RPMI7951 (cell line): ENCODE data around the gene RIPK3. TPM values are rescaled to one million over a fixed set of nuclear protein-coding genes. Genes with fewer than 3 reads are reported as not detected.

Source experiments
- DNase-seq: peaks from one replicate; pipeline ENCODE4 v3.0.0-alpha.2; 2012; ENCODE audit warnings: low read depth
- total RNA-seq: library from RNA; depleted of rRNA; stranded (reverse); fragments of >200 nt; shearing (Covaris generic); gene quantifications from 2 replicates; pipeline ENCODE4 v1.2.3, GENCODE V29; 2014

RIPK3 gene
- total RNA-seq, 1 experiment from 2014 or later = 0.60 TPM

- no peak for DNase-seq
These were observed 7.3 kb upstream of the RIPK3 start for GRCh38 chr14:24347134-24347533.

- no peak for DNase-seq
These were observed 4.2 kb upstream of the RIPK3 start for GRCh38 chr14:24343795-24344660.

- DNase-seq = no peak
These were observed 3.1 kb upstream of the RIPK3 start for GRCh38 chr14:24342889-24343288.

- no peak for DNase-seq
These were observed 815 bp upstream of the RIPK3 start for GRCh38 chr14:24340606-24341005.

DNA sequence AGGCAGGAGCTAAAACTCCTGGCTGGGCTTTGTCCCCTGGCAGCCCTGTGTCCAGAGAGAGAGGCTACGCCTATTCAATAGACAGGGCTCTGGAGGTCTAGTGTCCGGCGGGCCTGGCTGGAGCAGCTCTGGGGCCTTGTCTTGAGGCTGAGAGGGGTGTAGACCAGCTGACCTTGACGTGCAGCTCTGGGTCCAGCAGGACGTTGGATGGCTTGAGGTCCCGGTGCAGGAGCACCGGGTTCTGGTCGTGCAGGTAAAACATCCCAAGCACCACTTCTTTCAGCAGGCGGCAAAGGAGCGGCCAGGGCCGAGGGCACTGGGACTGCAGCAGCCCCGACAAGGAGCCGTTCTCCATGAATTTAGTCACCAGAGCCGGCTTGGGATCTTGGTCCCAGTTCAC, 948 bp downstream of the RIPK3 start:
- no peak for DNase-seq

DNA sequence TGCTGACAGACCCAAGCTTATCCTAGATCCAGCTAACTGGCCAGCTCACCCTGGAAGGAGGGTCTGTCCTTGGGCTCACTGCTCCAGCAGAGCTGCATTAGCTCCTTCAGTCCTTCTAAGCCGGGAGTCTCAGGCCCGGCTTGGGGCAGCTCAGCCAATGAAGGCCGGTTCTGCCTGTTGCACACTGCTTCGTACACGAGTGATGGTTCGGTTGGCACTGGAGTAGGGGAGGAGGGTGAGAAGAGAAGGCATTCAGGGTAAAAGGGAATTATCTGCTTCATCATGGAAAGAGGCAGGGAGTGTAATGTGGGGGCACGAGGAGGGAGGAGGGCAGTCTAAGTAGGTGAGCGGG, 2.0 kb downstream of the RIPK3 start:
- no peak for DNase-seq

- no peak for DNase-seq
These were observed 2.5 kb downstream of the RIPK3 start for GRCh38 chr14:24337144-24337823.

- no peak for DNase-seq
These were observed 4.2 kb downstream of the RIPK3 start for GRCh38 chr14:24335461-24336171.

DNA sequence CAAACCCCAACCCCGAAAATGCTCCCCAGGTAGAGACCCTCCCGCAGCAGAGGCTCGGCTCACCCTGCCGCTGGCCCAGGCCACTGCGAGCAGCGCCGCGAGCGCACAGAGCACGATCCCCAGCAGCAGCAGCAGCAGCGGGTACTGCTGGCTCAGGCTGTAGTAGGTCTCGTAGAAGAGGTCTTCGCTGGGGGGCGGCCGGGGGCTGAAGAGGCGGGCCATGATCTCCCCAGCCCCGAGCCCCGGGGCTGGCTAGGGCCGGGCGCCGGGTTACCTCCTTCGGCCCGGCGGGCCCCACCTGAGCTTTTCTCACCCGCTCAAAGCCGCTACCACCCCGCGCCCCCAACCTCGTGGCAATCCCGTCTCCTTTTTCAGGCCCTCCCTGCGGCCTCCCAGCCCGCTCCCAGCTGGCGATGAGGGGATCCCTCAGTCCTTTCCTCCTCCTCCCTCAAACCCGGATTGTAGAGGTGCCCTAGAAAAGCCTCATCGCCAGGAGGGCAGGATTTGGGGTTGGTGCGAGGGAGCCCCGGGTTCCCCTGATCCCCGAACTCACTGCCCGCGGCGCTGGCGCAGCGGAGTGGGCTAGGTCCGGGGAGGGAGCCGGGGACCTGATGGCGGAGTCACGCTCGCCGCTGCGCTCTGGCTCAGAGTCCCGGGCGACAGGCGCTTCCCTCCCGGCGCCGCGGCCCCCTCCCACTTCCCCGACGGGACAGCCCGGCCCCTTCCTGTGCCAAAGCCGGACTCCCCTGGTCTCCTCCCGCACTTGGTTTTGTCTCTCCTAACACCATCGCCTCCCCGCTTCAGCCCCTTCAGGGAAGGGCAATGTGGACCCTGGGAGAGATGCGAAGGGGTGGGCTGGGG, 5.1 kb downstream of the RIPK3 start, which contains the start of gene ADCY4:
ADCY4 (minus strand) TSS at position 641 of the 861 bp plus-strand sequence; CDS start at position 222, 419 bp downstream.
- DNase-seq = no peak

DNA sequence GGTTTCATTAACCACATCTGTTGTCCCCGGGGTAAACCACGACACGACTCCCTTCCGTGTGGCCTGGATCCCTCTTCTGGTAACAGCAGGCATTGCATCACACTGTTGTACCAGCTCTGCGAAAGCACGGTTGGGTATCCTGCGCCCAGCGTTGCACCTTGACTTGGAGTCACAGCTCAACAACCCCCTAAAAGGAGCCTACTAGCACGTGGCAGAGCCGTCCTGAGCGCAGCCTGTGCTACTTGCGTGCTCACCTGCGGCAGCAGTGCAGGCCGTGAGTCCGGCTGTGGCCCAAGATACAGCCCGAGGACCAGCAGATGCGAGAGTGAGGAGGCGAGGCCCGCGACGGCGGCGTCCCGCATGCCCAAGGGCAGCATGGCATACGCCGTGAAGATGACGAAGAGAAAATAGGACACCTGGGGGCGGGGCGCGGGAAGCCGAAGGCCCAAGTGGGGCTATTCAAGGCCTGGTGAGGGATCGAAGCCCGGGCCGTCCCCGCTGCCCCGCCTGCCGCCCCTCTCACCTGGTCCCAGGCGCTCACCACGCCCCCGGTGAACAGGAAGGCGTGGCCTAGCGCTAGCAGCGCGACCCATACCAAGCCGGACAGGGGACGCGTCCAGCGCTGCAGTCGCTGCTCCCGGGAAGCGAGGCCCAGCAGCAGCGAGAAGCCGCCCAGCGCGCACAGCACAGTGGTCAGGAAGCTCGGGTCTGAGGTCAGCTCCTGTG, 7.4 kb downstream of the RIPK3 start:
- peak; percentile 68 for DNase-seq

- no peak for DNase-seq
These were observed 8.0 kb downstream of the RIPK3 start for GRCh38 chr14:24331731-24332267.

GRCh38 chr14:24330973-24331674, 8.7 kb downstream of the RIPK3 start:
- DNase-seq = no peak

DNA sequence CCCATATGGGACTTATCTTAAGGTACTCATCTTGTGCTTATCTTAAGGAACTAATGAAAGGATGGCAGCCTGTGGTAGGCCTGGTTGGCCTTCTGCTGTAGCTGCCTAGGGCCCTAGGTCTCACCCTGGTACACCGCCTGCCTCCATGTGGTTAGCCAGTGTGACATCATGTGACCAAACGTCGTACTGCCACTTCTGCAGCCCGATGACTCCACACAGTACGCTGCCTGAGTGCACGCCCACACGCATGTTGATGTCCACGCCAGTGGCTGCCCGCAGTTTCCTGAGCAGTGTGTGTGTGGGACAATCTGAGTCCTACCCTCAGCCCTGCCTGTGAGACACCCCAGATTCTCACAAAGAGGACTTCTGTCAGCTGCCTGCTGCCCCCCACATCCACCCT, 10.1 kb downstream of the RIPK3 start:
- DNase-seq = no peak

DNA sequence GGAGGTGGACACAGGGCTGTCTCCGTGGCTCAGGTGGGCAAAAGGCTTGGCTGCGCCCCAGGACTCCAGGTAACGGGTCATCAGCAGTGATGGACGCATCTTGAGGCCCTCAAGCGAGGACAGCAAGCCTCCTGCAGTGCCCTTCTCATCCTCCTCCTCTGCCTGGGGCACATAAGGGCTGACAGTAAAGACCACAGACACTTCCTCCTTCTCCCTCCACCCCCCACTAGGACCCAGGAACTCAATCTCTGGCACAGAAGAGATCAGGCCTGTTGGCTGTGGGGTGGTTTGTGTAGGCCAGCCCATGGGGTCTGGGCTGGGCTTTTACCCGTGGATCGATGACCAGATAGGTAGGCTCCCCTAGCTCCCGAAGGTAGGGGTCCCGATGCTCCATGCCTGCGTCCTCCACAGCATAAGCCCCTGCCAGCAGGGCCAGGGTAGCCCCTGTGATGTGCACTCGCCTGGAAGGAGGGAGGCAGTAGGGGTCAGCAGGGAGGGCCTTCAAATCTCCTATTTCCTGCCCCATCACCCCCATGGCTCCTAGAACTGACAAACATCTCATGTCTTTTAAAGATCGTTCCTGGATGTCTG, 10.6 kb downstream of the RIPK3 start:
- DNase-seq = no peak

DNA sequence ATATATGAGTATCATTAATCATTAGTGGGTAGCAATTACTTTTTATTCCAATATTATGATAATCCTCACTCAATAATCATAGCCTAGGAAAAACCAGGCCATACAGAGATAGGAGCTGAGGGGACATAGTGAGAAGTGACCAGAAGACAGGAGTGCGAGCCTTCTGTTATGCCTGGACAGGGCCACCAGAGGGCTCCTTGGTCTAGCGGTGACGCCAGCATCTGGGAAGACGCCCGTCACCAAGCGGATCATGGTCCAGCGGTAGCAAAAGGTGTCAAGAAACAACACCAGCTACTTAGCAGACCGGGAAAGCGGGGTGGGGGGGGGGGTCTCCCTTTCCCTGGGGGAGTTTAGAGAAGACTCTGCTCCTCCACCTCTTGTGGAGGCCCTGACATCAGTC, 11.9 kb downstream of the RIPK3 start:
- DNase-seq = peak; percentile 22

GRCh38 chr14:24327303-24327702, 12.5 kb downstream of the RIPK3 start:
- DNase-seq = no peak

- no peak for DNase-seq
These were observed 13.8 kb downstream of the RIPK3 start for GRCh38 chr14:24325963-24326362.

- DNase-seq = no peak
These were observed 14.7 kb downstream of the RIPK3 start for GRCh38 chr14:24325041-24325530.

GRCh38 chr14:24324024-24324423, 15.8 kb downstream of the RIPK3 start:
- no peak for DNase-seq
